Thyroid gland (tissue), 4 donors: ENCODE data around the gene TAP1.

Experiments used
- POLR2A ChIP-seq, 2 donors: fragments of 450-650 bp; IDR thresholded peaks; one replicate each; pipeline ENCODE4 v1.6.1; 2017; ENCODE audit warnings: antibody characterized with exemption in 2 of 2, mild to moderate bottlenecking in 2 of 2, moderate library complexity in 1 of 2
- TF ChIP-seq, protein P1 (sequence below), 6 experiments: fragments of 200-600 bp in 3 of 6; fragments of 450-650 bp in 3 of 6; sonication (generic) in 3 of 6; IDR thresholded peaks; one replicate each; pipeline ENCODE4 v1.5.1; 2016 to 2019; ENCODE audit warnings: antibody characterized with exemption in 6 of 6, mild to moderate bottlenecking in 2 of 6, inconsistent platforms in 1 of 6, moderate library complexity in 1 of 6

DNA sequence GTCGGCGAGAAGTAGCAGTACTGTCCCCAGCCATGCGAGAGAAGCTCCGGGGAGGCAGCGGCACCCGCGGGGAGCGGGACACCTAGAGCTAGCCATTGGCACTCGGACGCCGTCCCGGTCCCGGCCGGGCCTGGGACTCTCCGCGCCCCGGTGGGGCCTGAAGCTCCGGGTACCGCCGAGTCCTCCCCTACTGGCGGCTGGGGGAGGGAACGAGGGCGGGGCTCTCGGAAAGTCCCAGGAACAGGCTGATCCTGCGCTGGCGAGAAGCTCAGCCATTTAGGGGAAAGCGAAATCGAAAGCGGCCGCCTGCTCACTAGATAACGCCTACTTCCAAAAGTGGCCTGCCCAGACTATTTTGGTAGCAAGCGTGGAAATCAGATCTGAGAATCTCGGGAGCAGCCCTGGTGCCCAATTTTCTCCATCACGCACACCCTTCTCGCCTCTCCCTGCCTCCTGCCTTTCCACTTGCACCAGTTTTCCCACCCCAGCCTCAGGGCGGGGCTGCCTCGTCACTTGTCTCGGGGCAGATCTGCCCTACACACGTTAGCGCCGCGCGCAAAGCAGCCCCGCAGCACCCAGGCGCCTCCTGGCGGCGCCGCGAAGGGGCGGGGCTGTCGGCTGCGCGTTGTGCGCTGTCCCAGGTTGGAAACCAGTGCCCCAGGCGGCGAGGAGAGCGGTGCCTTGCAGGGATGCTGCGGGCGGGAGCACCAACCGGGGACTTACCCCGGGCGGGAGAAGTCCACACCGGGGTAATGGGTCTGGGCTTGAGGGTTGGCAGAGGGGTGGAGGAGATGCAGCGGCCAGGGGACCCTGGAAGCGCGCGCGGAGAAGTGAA is at the start of gene TAP1, which contains the start of gene PSMB9:
- TF ChIP-seq POLR2A (IDR thresholded peaks at IDR 0.05) = peak in 1 of 2 donors; percentile 86
- TF ChIP-seq, protein P1, sequence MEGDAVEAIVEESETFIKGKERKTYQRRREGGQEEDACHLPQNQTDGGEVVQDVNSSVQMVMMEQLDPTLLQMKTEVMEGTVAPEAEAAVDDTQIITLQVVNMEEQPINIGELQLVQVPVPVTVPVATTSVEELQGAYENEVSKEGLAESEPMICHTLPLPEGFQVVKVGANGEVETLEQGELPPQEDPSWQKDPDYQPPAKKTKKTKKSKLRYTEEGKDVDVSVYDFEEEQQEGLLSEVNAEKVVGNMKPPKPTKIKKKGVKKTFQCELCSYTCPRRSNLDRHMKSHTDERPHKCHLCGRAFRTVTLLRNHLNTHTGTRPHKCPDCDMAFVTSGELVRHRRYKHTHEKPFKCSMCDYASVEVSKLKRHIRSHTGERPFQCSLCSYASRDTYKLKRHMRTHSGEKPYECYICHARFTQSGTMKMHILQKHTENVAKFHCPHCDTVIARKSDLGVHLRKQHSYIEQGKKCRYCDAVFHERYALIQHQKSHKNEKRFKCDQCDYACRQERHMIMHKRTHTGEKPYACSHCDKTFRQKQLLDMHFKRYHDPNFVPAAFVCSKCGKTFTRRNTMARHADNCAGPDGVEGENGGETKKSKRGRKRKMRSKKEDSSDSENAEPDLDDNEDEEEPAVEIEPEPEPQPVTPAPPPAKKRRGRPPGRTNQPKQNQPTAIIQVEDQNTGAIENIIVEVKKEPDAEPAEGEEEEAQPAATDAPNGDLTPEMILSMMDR (IDR thresholded peaks at IDR 0.05) = peak; percentile 46 to 93 (median 80)
